Neural progenitor cell (in vitro differentiated cells): ENCODE results near the gene SHANK3.

Source experiments
- EZH2 ChIP-seq: fragments of 200-600 bp; sonication (generic); IDR thresholded peaks from 2 replicates; pipeline ENCODE4 v1.6.1; 2017; ENCODE audit warnings: antibody characterized with exemption, mild to moderate bottlenecking, moderate library complexity
- EZH2phosphoT487 ChIP-seq: fragments of 200-600 bp; sonication (generic); IDR thresholded peaks from 2 replicates; pipeline ENCODE4 v1.6.1; 2017; ENCODE audit warnings: antibody characterized with exemption
- TF ChIP-seq, protein P1 (sequence below): fragments of 200-600 bp; sonication (generic); IDR thresholded peaks from 2 replicates; pipeline ENCODE4 v1.5.1; 2017; ENCODE audit warnings: antibody characterized with exemption, mild to moderate bottlenecking

DNA sequence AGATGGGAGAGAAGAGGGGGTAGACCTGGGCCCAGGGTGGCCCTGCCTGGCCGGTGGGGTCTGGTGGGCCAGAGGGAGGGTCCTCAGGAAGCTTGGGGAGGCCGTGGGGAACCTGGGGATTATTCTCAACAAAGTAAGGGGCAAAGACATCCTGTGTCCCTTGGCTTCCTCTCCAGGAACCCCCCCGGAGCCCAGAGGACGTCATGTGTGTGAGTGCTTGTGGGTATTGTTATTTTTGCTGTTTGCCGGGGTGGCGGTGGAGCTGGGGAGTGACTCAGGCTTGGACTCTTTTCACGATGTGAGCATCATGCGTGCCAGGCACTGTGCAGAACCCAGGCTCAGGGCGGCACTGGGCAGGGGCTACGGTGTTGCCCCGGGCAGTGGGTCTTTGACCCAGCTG, 982 bp upstream of the SHANK3 start:
- TF ChIP-seq, protein P1, sequence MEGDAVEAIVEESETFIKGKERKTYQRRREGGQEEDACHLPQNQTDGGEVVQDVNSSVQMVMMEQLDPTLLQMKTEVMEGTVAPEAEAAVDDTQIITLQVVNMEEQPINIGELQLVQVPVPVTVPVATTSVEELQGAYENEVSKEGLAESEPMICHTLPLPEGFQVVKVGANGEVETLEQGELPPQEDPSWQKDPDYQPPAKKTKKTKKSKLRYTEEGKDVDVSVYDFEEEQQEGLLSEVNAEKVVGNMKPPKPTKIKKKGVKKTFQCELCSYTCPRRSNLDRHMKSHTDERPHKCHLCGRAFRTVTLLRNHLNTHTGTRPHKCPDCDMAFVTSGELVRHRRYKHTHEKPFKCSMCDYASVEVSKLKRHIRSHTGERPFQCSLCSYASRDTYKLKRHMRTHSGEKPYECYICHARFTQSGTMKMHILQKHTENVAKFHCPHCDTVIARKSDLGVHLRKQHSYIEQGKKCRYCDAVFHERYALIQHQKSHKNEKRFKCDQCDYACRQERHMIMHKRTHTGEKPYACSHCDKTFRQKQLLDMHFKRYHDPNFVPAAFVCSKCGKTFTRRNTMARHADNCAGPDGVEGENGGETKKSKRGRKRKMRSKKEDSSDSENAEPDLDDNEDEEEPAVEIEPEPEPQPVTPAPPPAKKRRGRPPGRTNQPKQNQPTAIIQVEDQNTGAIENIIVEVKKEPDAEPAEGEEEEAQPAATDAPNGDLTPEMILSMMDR: no peak
- TF ChIP-seq EZH2phosphoT487: no peak
- TF ChIP-seq EZH2: no peak
